CD4-positive, alpha-beta T cell (primary cell): ENCODE results near the gene CDC6. TPM values are rescaled to one million over a fixed set of nuclear protein-coding genes. Genes with fewer than 3 reads are reported as not detected.

ENCODE experiments used
- ATAC-seq: fragments of 200-7000 bp; cut with Tn5 transposase; one replicate; pipeline ENCODE4 v1.10.0; 2022; ENCODE audit warnings: mild to moderate bottlenecking; ENCODE audit not compliant: poor library complexity
- CTCF ChIA-PET: fragments of 350-600 bp; sonication (Branson Sonifier 250); formaldehyde crosslinking; loops from one replicate; lab custom pipeline; 2021; ENCODE audit warnings: antibody characterized with exemption, inconsistent platforms; lab: Charles Lee
- POLR2A ChIA-PET: fragments of 350-600 bp; sonication (Branson Sonifier 250); formaldehyde crosslinking; loops from one replicate; lab custom pipeline; 2021; ENCODE audit warnings: antibody characterized with exemption, inconsistent platforms; lab: Charles Lee
- DNase-seq, 14 experiments: peaks; one replicate each; pipeline ENCODE4 v3.0.0-alpha.2; 2013 to 2020; ENCODE audit warnings: mixed read lengths in 2 of 14
- H3K27ac ChIP-seq, 2 donors: one replicate each; pipeline versions ENCODE4 v1.5.1 to v1.7.0; 2013; ENCODE audit warnings: low read length in 2 of 2, low read depth in 1 of 2, mild to moderate bottlenecking in 1 of 2
- H3K27me3 ChIP-seq, 2 experiments: 1 replicate in 1 of 2; 2 replicates in 1 of 2; pipeline versions ENCODE4 v1.6.1 to v1.7.0; 2013; ENCODE audit warnings: low read length in 2 of 2, control low read depth in 1 of 2, mild to moderate bottlenecking in 1 of 2, moderate library complexity in 1 of 2; ENCODE audit not compliant: insufficient read depth in 2 of 2, control insufficient read depth in 1 of 2
- H3K36me3 ChIP-seq: one replicate; pipeline ENCODE4 v1.6.1; 2013; ENCODE audit warnings: low read length, control low read depth; ENCODE audit not compliant: insufficient read depth
- H3K4me1 ChIP-seq: one replicate; pipeline ENCODE4 v1.6.1; 2013; ENCODE audit warnings: low read length, control low read depth; ENCODE audit not compliant: insufficient read depth
- H3K4me3 ChIP-seq: one replicate; pipeline ENCODE4 v1.5.1; 2013; ENCODE audit warnings: mild to moderate bottlenecking, low read length, moderate library complexity
- H3K9me3 ChIP-seq, 2 experiments: 1 replicate in 1 of 2; 2 replicates in 1 of 2; pipeline versions ENCODE4 v1.6.1 to v1.7.0; 2013; ENCODE audit warnings: low read length in 2 of 2, mild to moderate bottlenecking in 2 of 2, control low read depth in 1 of 2, moderate library complexity in 1 of 2; ENCODE audit not compliant: control insufficient read depth in 1 of 2, insufficient read depth in 1 of 2
- H3K27ac Mint-ChIP-seq: one replicate; pipeline ENCODE4 v1.8.0; 2020; ENCODE audit warnings: mixed read lengths
- H3K27me3 Mint-ChIP-seq: one replicate; pipeline ENCODE4 v1.8.0; 2021; ENCODE audit warnings: mixed read lengths
- H3K36me3 Mint-ChIP-seq: one replicate; pipeline ENCODE4 v1.8.0; 2021; ENCODE audit warnings: low read depth, mixed read lengths
- H3K4me1 Mint-ChIP-seq: one replicate; pipeline ENCODE4 v1.8.0; 2021; ENCODE audit warnings: low read depth, mixed read lengths
- H3K4me3 Mint-ChIP-seq: one replicate; pipeline ENCODE4 v1.8.0; 2020; ENCODE audit warnings: mild to moderate bottlenecking, mixed read lengths
- H3K9me3 Mint-ChIP-seq: one replicate; pipeline ENCODE4 v1.8.0; 2020; ENCODE audit warnings: mixed read lengths
- intact Hi-C, 2 experiments: fragments of 100-400 bp; cut with DNase I in 1 of 2; cut with micrococcal nuclease in 1 of 2; formaldehyde crosslinking; loops; one replicate each; pipeline versions ENCODE4 v1.15.1 to v1.9.0; 2023 to 2025; cut with DNase I, micrococcal nuclease
- total RNA-seq, 174 experiments: library from RNA in 2 of 174; stranded (reverse) in 2 of 174; gene quantifications; one replicate each; pipeline ENCODE4 v1.2.3 and lab custom pipeline; 2021 to 2026
- TF ChIP-seq, protein P1 (sequence below): fragments of 200-600 bp; IDR thresholded peaks from one replicate; pipeline ENCODE4 v1.8.0; 2022; ENCODE audit warnings: antibody characterized with exemption, mild to moderate bottlenecking

CDC6 gene
- total RNA-seq, 2 experiments from 2014 or later = 1.0 to 1.8 TPM

DNA sequence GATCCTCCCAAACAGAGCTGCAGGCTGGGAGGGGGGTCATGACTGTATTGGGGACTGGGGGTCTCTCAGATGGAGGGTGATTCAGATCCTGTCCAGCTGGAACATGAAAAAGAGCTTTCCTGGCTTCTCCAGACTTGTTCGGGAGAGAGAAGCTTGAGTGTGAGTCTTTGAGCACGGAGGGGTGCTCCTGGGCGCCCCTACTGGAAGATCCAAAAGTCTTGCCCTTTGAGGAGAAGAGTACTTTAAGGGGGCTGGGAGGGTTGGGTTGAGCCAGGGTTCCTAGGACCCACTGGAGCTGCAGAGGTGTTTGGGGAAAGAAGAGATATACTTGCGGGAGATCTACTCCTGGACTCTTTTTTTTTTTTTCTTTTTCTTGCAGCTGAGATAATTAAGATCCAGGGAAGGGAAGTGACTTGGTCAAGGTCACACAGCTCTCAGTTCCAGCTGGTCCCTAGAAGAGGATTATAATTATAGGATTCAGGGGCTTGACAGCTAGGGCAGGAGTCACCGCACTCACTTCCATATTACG is 29.7 kb downstream of the CDC6 start:
- Histone ChIP-seq H3K27me3 (no peaks in the 10 kb centered on the region), H3K4me3 (peak overlapping the region; percentile 96), H3K4me1 (peaks cover 82% of the 10 kb centered on the region), H3K27ac (peak overlapping the region; percentile 99), H3K36me3 (no peaks in the 10 kb centered on the region), H3K9me3 (no peaks in the 10 kb centered on the region)
- DNase-seq (peak in 10 of 14 experiments; percentile 31 to 74 (median 47)), ATAC-seq (no peak)
- Mint-ChIP-seq H3K9me3 (no peaks in the 10 kb centered on the region), H3K27ac (peak overlapping the region; percentile 99), H3K27me3 (no peaks in the 10 kb centered on the region), H3K4me1 (peaks cover 76% of the 10 kb centered on the region), H3K4me3 (peak overlapping the region; percentile 95), H3K36me3 (peaks cover 32% of the 10 kb centered on the region)
- CTCF ChIA-PET = interaction anchor here (0.6 to 4.7 kb wide), 19 partner anchors 9 to 264 kb away, joined by 3 to 30 read pairs (median 4); partner anchors contain the start of genes MED24 and TOP2A
- intact Hi-C loops = loop anchor here (1.0 to 2.0 kb wide), 3 partner anchors 15 to 30 kb away; partner anchors contain the start of gene CDC6 (in 1 of the 2)
- TF ChIP-seq, protein P1, sequence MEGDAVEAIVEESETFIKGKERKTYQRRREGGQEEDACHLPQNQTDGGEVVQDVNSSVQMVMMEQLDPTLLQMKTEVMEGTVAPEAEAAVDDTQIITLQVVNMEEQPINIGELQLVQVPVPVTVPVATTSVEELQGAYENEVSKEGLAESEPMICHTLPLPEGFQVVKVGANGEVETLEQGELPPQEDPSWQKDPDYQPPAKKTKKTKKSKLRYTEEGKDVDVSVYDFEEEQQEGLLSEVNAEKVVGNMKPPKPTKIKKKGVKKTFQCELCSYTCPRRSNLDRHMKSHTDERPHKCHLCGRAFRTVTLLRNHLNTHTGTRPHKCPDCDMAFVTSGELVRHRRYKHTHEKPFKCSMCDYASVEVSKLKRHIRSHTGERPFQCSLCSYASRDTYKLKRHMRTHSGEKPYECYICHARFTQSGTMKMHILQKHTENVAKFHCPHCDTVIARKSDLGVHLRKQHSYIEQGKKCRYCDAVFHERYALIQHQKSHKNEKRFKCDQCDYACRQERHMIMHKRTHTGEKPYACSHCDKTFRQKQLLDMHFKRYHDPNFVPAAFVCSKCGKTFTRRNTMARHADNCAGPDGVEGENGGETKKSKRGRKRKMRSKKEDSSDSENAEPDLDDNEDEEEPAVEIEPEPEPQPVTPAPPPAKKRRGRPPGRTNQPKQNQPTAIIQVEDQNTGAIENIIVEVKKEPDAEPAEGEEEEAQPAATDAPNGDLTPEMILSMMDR = peak; percentile 66
- POLR2A ChIA-PET = interaction anchor here (0.6 to 4.2 kb wide), 13 partner anchors 9 to 1673 kb away, joined by 3 to 34 read pairs (median 4); partner anchors contain the start of genes EIF1 and RARA

DNA sequence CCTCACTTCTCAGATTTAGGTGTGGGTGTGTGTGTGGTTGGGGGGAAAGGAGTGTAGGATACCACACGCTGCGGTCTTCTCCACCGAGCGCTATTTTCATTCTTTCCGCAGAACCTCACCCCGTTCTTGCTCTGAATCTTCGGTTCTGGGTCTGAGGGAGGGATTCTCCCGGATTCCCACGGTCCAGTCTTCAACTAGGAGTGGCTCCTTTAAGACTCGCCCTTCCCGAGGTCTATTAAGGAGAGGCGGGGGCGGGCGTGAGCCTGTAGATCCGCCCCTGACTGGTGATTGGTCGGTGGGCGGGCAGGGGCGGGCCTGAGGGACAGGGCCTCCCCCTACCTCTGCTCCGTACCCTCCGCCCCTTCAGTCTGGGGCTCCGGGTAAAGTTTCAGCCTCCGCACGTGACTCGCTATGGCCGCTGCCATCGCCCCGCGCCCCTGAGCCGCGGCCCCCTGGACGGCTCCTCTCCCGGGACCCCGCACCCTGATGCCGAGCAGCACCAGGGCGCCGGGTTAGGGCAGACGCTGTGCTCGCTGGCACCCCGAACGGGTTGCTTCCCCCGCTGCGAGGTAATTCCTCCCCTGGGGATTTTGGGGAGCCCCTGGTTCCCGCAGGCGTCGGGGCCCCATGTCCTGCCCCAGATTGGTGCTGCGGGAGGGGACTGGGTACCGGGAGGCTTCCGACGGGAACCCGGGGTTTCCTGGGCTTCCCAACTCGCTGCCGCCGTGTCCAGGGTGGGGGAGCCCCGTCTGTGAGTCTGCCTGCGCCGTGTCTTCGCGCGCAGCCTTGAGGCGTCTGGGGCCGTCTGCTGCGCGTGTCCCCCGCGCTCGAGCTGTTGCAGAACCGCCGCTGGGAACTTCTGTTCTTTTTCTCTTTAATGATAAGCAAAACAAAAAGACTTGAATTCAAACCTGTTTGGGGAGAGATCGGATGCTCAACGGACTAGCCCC is 30.5 kb downstream of the CDC6 start:
- peak overlapping the region; percentile 95 for H3K4me3 Mint-ChIP-seq

More for the DNA sequence above, 30.5 kb downstream of the CDC6 start:
- POLR2A ChIA-PET = interaction anchor here (0.6 to 5.3 kb wide), 16 partner anchors 8 to 1673 kb away, joined by 3 to 117 read pairs (median 6); partner anchors contain the start of genes EIF1, RARA and WIPF2
- Histone ChIP-seq H3K36me3 (no peaks in the 10 kb centered on the region), H3K27me3 (no peaks in the 10 kb centered on the region), H3K9me3 (no peaks in the 10 kb centered on the region), H3K27ac (peak overlapping the region; percentile 99), H3K4me1 (peaks cover 85% of the 10 kb centered on the region), H3K4me3 (peak overlapping the region; percentile 96)
- peaks cover 39% of the 10 kb centered on the region for H3K36me3 Mint-ChIP-seq
- H3K27me3 Mint-ChIP-seq = no peaks in the 10 kb centered on the region
- no peaks in the 10 kb centered on the region for H3K9me3 Mint-ChIP-seq
- ATAC-seq = peak; percentile 61
- peaks cover 84% of the 10 kb centered on the region for H3K4me1 Mint-ChIP-seq
- intact Hi-C loops = loop anchor here (1.0 to 2.0 kb wide), 3 partner anchors 15 to 31 kb away; partner anchors contain the start of gene CDC6 (in 1 of the 2)
- H3K27ac Mint-ChIP-seq = peak overlapping the region; percentile 99
- CTCF ChIA-PET = interaction anchor here (0.6 to 4.7 kb wide), 15 partner anchors 9 to 242 kb away, joined by 3 to 30 read pairs (median 6); no protein-coding TSS in a partner anchor
- peak; percentile 81 to 95 (median 90) for DNase-seq
- TF ChIP-seq, protein P1 = no peak
